Astrocyte (in vitro differentiated cells and primary cell): ENCODE data around the gene KLC4. TPM values are rescaled to one million over a fixed set of nuclear protein-coding genes. Genes with fewer than 3 reads are reported as not detected.

ENCODE experiments used
- DNase-seq: peaks from one replicate; pipeline ENCODE4 v3.0.0-alpha.2; 2010; ENCODE audit warnings: low read depth
- FAIRE-seq: peaks from 2 replicates; lab custom pipeline; 2011; peaks lifted over from hg19 to GRCh38; lab: Jason Lieb, UNC
- H2AFZ ChIP-seq: 2 replicates; pipeline ENCODE4 v1.6.0; 2012; ENCODE audit warnings: low read depth, low read length, inconsistent platforms
- H3K27ac ChIP-seq: 2 replicates; pipeline ENCODE4 v1.5.1; 2011; ENCODE audit warnings: low read depth, low read length, inconsistent platforms
- H3K27me3 ChIP-seq: 2 replicates; pipeline ENCODE4 v1.6.0; 2011; ENCODE audit warnings: low read length, inconsistent platforms; ENCODE audit not compliant: insufficient read depth
- H3K36me3 ChIP-seq: 2 replicates; pipeline ENCODE4 v1.5.1; 2011; ENCODE audit warnings: low read length, inconsistent platforms; ENCODE audit not compliant: insufficient read depth
- H3K4me1 ChIP-seq: 2 replicates; pipeline ENCODE4 v1.5.1; 2011; ENCODE audit warnings: low read length, inconsistent platforms; ENCODE audit not compliant: insufficient read depth
- H3K4me2 ChIP-seq: 2 replicates; pipeline ENCODE4 v1.6.0; 2012; ENCODE audit warnings: low read length, inconsistent platforms
- H3K4me3 ChIP-seq: 2 replicates; pipeline ENCODE4 v1.5.1; 2011; ENCODE audit warnings: low read depth, mild to moderate bottlenecking, low read length, inconsistent platforms; ENCODE audit not compliant: insufficient read depth
- H3K79me2 ChIP-seq: 2 replicates; pipeline ENCODE4 v1.6.0; 2012; ENCODE audit warnings: mild to moderate bottlenecking, low read length, inconsistent platforms; ENCODE audit not compliant: insufficient read depth
- H3K9ac ChIP-seq: 2 replicates; pipeline ENCODE4 v1.6.0; 2012; ENCODE audit warnings: mild to moderate bottlenecking, low read length, inconsistent platforms
- H3K9me3 ChIP-seq: 2 replicates; pipeline ENCODE4 v1.5.1; 2012; ENCODE audit warnings: low read depth, mild to moderate bottlenecking, low read length, inconsistent platforms; ENCODE audit not compliant: insufficient read depth
- H4K20me1 ChIP-seq: 2 replicates; pipeline ENCODE4 v1.6.0; 2012; ENCODE audit warnings: low read length, inconsistent platforms; ENCODE audit not compliant: insufficient read depth
- H3K27ac Mint-ChIP-seq: one replicate; pipeline ENCODE4 v1.8.0; 2021; ENCODE audit warnings: mild to moderate bottlenecking, mixed read lengths; ENCODE audit not compliant: unreplicated experiment
- H3K27me3 Mint-ChIP-seq: one replicate; pipeline ENCODE4 v1.8.0; 2021; ENCODE audit warnings: low read depth, mixed read lengths; ENCODE audit not compliant: unreplicated experiment
- H3K36me3 Mint-ChIP-seq: one replicate; pipeline ENCODE4 v1.8.0; 2021; ENCODE audit warnings: low read depth, mixed read lengths; ENCODE audit not compliant: unreplicated experiment
- H3K4me1 Mint-ChIP-seq: one replicate; pipeline ENCODE4 v1.8.0; 2021; ENCODE audit warnings: low read depth, mixed read lengths; ENCODE audit not compliant: unreplicated experiment
- H3K4me3 Mint-ChIP-seq: one replicate; pipeline ENCODE4 v1.8.0; 2021; ENCODE audit warnings: mild to moderate bottlenecking, moderate library complexity, mixed read lengths; ENCODE audit not compliant: unreplicated experiment
- H3K9me3 Mint-ChIP-seq: one replicate; pipeline ENCODE4 v1.8.0; 2021; ENCODE audit warnings: mild to moderate bottlenecking, mixed read lengths; ENCODE audit not compliant: unreplicated experiment
- EZH2 ChIP-seq: IDR thresholded peaks from 2 replicates; pipeline ENCODE4 v1.6.1; 2012; ENCODE audit warnings: mild to moderate bottlenecking, low read length, inconsistent platforms; ENCODE audit not compliant: insufficient read depth
- total RNA-seq: library from RNA; stranded (reverse); gene quantifications from 2 replicates; pipeline ENCODE4 v1.2.1, GENCODE V29; 2021
- TF ChIP-seq, protein P1 (sequence below): IDR thresholded peaks from 2 replicates; pipeline ENCODE4 v1.5.1; 2011; ENCODE audit warnings: low read depth, mild to moderate bottlenecking, inconsistent platforms, low read length, moderate library complexity; ENCODE audit not compliant: insufficient read depth

The KLC4 gene
- total RNA-seq, 1 donor from 2014 or later = 35.4 TPM

DNA sequence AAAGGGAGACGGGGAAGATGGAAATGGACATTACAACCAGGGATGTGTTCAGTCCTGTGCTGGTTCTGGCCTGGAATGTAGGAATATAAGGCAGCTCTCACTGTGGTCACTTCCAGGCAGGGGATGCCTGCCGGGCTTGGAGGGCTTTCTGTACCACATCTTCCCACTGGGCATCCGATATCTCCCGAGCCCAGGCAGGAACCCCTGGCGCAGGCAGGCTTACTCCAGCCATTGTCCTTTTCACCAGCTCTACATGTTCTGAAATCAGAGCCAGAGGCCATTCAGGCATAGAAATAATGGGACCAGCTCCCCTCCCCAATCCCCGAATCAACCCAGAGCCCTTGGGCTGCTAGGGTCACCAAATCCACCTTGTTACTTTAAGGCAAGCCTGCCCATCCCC is 47.1 kb upstream of the KLC4 start:
- TF ChIP-seq, protein P1, sequence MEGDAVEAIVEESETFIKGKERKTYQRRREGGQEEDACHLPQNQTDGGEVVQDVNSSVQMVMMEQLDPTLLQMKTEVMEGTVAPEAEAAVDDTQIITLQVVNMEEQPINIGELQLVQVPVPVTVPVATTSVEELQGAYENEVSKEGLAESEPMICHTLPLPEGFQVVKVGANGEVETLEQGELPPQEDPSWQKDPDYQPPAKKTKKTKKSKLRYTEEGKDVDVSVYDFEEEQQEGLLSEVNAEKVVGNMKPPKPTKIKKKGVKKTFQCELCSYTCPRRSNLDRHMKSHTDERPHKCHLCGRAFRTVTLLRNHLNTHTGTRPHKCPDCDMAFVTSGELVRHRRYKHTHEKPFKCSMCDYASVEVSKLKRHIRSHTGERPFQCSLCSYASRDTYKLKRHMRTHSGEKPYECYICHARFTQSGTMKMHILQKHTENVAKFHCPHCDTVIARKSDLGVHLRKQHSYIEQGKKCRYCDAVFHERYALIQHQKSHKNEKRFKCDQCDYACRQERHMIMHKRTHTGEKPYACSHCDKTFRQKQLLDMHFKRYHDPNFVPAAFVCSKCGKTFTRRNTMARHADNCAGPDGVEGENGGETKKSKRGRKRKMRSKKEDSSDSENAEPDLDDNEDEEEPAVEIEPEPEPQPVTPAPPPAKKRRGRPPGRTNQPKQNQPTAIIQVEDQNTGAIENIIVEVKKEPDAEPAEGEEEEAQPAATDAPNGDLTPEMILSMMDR = no peak
- TF ChIP-seq EZH2 = no peak
- Histone ChIP-seq H3K4me3 (peak overlapping the region; percentile 69), H4K20me1 (peaks cover 32% of the 10 kb centered on the region), H3K4me1 (peaks cover 26% of the 10 kb centered on the region), H3K9me3 (no peaks in the 10 kb centered on the region), H3K27ac (no peak overlapping the region), H3K27me3 (no peaks in the 10 kb centered on the region), H2AFZ (no peak overlapping the region), H3K79me2 (peaks cover 61% of the 10 kb centered on the region), H3K36me3 (peaks cover 33% of the 10 kb centered on the region), H3K9ac (peak overlapping the region; percentile 85), H3K4me2 (peak overlapping the region; percentile 92)
- Mint-ChIP-seq H3K4me3 (peak overlapping the region; percentile 92), H3K36me3 (peaks cover 14% of the 10 kb centered on the region), H3K27me3 (no peaks in the 10 kb centered on the region), H3K9me3 (no peaks in the 10 kb centered on the region), H3K4me1 (peaks cover 15% of the 10 kb centered on the region), H3K27ac (no peak overlapping the region)
- FAIRE-seq (no peak), DNase-seq (no peak)

DNA sequence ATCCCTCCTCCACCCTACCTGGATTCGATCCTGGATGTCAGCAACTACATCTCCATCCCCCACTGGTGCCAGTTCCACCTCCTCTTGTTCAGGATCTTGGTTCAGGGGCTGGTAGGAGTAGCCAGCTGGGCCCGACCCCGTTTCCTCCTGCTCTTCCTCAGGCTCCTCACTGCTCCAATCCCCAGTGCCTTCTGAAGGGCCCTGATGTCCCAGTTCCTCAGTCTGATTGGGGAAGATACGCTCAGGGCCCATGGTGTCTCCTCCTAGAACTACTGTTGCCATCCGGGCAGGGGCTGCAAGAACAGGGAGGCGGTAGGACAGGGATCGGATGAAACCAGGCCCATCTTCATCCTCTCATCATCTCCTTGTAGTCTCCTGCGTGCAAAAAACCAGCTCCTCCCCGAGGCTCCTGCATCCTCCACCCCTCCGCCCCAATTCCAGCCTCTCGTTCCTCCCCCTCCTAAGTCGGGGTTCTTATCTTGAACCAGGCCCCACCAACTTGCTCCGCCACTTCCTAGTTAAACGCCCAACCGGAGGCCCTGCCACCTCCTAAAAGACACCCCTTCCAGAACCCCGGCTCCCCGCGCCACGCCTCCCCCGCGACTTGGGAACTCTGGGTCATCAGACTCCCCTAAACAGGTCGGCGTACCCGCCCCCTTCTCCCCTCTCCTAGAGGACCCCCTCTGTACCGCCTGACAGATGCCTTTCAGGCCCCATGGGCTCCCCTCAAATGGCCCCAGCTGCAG is 46.2 kb upstream of the KLC4 start:
- Histone ChIP-seq H3K27ac (peak overlapping the region; percentile 35), H3K79me2 (peaks cover 69% of the 10 kb centered on the region), H3K4me3 (peak overlapping the region; percentile 69), H3K36me3 (peaks cover 31% of the 10 kb centered on the region), H3K4me1 (peaks cover 26% of the 10 kb centered on the region), H3K9ac (peak overlapping the region; percentile 85), H2AFZ (peak overlapping the region; percentile 50), H3K4me2 (peak overlapping the region; percentile 92), H3K27me3 (no peaks in the 10 kb centered on the region), H3K9me3 (no peaks in the 10 kb centered on the region), H4K20me1 (peaks cover 36% of the 10 kb centered on the region)
- TF ChIP-seq, protein P1 = no peak
- no peak for TF ChIP-seq EZH2
- no peaks in the 10 kb centered on the region for H3K27me3 Mint-ChIP-seq
- no peaks in the 10 kb centered on the region for H3K9me3 Mint-ChIP-seq
- peak overlapping the region; percentile 78 for H3K27ac Mint-ChIP-seq
- DNase-seq (no peak), FAIRE-seq (no peak)
- H3K36me3 Mint-ChIP-seq = peaks cover 16% of the 10 kb centered on the region
- H3K4me1 Mint-ChIP-seq = peaks cover 15% of the 10 kb centered on the region
- H3K4me3 Mint-ChIP-seq = peak overlapping the region; percentile 92

DNA sequence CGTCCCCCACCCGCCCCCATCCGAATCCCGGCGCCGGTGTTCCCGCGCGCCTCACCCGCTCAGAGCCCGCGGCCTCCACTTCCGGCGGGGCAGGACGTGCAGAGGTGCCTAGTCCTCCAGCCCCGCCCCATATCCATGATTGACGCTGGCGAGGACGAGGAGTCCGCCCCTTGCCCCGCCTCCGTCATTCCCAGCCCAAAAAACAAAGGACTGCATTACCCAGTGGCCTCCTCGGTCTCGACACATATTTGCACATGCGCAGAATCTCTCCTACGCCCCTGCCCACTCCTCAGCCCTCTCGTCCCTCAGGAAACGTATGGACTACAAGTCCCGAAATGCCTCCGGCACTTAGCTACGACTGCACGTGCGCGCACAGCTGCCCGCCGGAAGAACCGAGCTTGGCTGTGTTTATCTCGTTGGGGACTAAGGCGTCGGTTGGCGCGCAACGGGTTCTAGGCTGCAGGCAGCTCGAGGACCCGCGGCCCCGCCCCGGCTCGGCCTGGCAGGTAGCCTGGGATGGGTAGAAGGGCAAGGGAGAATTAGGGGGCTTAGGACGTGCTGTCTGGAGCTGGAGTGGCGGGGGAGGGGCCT is 45.5 kb upstream of the KLC4 start, which contains the start of the genes KLHDC3 and MEA1:
TSS of gene KLHDC3 (plus strand) at position 407 of the 591 bp plus-strand sequence. CDS start 2,944 bp downstream, outside the sequence.
TSS of gene MEA1 (minus strand) at position 104 of the 591 bp plus-strand sequence. CDS start 133 bp downstream, outside the sequence.
- peak; percentile 80 for FAIRE-seq
- DNase-seq = peak; percentile 99
- peaks cover 26% of the 10 kb centered on the region for H3K4me1 ChIP-seq
- peak within 1 kb of the TSS; percentile 92 for H3K4me3 Mint-ChIP-seq
- H3K4me3 ChIP-seq = peak within 1 kb of the TSS; percentile 93
- H3K36me3 Mint-ChIP-seq = peaks cover 21% of the 10 kb centered on the region
- H4K20me1 ChIP-seq = peaks cover 34% of the 10 kb centered on the region
- TF ChIP-seq EZH2 = no peak
- TF ChIP-seq, protein P1 = no peak
- H3K27me3 Mint-ChIP-seq = no peaks in the 10 kb centered on the region
- H3K27ac ChIP-seq = peak within 1 kb of the TSS; percentile 73
- no peaks in the 10 kb centered on the region for H3K9me3 Mint-ChIP-seq
- H3K9me3 ChIP-seq = no peaks in the 10 kb centered on the region
- H3K4me1 Mint-ChIP-seq = peaks cover 15% of the 10 kb centered on the region
- H3K4me2 ChIP-seq = peak within 1 kb of the TSS; percentile 98
- peaks cover 25% of the 10 kb centered on the region for H3K36me3 ChIP-seq
- no peaks in the 10 kb centered on the region for H3K27me3 ChIP-seq
- H3K27ac Mint-ChIP-seq = peak within 1 kb of the TSS; percentile 85
- peak within 1 kb of the TSS; percentile 96 for H3K9ac ChIP-seq
- H2AFZ ChIP-seq = peak within 1 kb of the TSS; percentile 50
- peaks cover 75% of the 10 kb centered on the region for H3K79me2 ChIP-seq
